DOHH2 (cell line): ENCODE results near the gene LDAF1.

Experiments
- CTCF ChIP-seq: fragments of 200-600 bp; sonication (generic); IDR thresholded peaks from one replicate; pipeline ENCODE4 v1.5.1; 2014; ENCODE audit warnings: antibody characterized with exemption, mild to moderate bottlenecking, low read depth, low read length; ENCODE audit not compliant: poor library complexity, severe bottlenecking
- EZH2phosphoT487 ChIP-seq: fragments of 200-600 bp; sonication (generic); IDR thresholded peaks from 2 replicates; pipeline ENCODE4 v1.6.1; 2017; ENCODE audit warnings: borderline replicate concordance, mild to moderate bottlenecking, antibody characterized with exemption, low read length, moderate library complexity, mixed read lengths

GRCh38 chr16:21186326-21186691 lies 27.8 kb downstream of the LDAF1 start:
- no peak for TF ChIP-seq CTCF
- no peak for TF ChIP-seq EZH2phosphoT487
